Measurements from ENCODE around the gene COL4A1.

COL4A1 gene

GRCh38 chr13:110341445-110342244, 34.7 kb upstream of the COL4A1 start:
- TF ChIP-seq REST (IDR thresholded peaks at IDR 0.05; ENCODE audit: insufficient read depth in 1 of 2, low read depth in 2 of 2, low read length in 2 of 2) (no peak), SIN3A (IDR thresholded peaks at IDR 0.05; ENCODE audit: borderline replicate concordance, insufficient read depth, low read length) (no peak), POLR2AphosphoS5 (IDR thresholded peaks at IDR 0.05; ENCODE audit: low read depth, low read length) (no peak), TAF1 (IDR thresholded peaks at IDR 0.05; ENCODE audit: borderline replicate concordance, insufficient read depth, low read length) (no peak), FOXP2 (optimal IDR thresholded peaks at IDR 0.05; ENCODE audit: borderline replicate concordance, extremely low read depth, extremely low read length, insufficient read depth) (no peak)

GRCh38 chr13:110340812-110341444, 34.0 kb upstream of the COL4A1 start:
- TF ChIP-seq POLR2AphosphoS5 (IDR thresholded peaks at IDR 0.05; ENCODE audit: low read depth, low read length) = no peak
- no peak for TF ChIP-seq REST (IDR thresholded peaks at IDR 0.05; ENCODE audit: insufficient read depth in 1 of 2, low read depth in 2 of 2, low read length in 2 of 2)
- no peak for TF ChIP-seq TAF1 (IDR thresholded peaks at IDR 0.05; ENCODE audit: borderline replicate concordance, insufficient read depth, low read length)
- TF ChIP-seq SIN3A (IDR thresholded peaks at IDR 0.05; ENCODE audit: borderline replicate concordance, insufficient read depth, low read length) = no peak

- TF ChIP-seq FOXP2 (optimal IDR thresholded peaks at IDR 0.05; ENCODE audit: borderline replicate concordance, extremely low read depth, extremely low read length, insufficient read depth) (no peak), SIN3A (IDR thresholded peaks at IDR 0.05; ENCODE audit: borderline replicate concordance, insufficient read depth, low read length) (no peak), TAF1 (IDR thresholded peaks at IDR 0.05; ENCODE audit: borderline replicate concordance, insufficient read depth, low read length) (no peak), POLR2AphosphoS5 (IDR thresholded peaks at IDR 0.05; ENCODE audit: low read depth, low read length) (no peak), REST (IDR thresholded peaks at IDR 0.05; ENCODE audit: insufficient read depth in 1 of 2, low read depth in 2 of 2, low read length in 2 of 2) (no peak)
These were observed 33.1 kb upstream of the COL4A1 start for GRCh38 chr13:110339975-110340550.

GRCh38 chr13:110339263-110339662, 32.3 kb upstream of the COL4A1 start:
- no peak for TF ChIP-seq SIN3A (IDR thresholded peaks at IDR 0.05; ENCODE audit: borderline replicate concordance, insufficient read depth, low read length)
- no peak for TF ChIP-seq REST (IDR thresholded peaks at IDR 0.05; ENCODE audit: insufficient read depth in 1 of 2, low read depth in 2 of 2, low read length in 2 of 2)
- no peak for TF ChIP-seq TAF1 (IDR thresholded peaks at IDR 0.05; ENCODE audit: borderline replicate concordance, insufficient read depth, low read length)
- TF ChIP-seq POLR2AphosphoS5 (IDR thresholded peaks at IDR 0.05; ENCODE audit: low read depth, low read length) = no peak
- TF ChIP-seq FOXP2 (optimal IDR thresholded peaks at IDR 0.05; ENCODE audit: borderline replicate concordance, extremely low read depth, extremely low read length, insufficient read depth) = no peak
